SK-N-DZ (cell line): ENCODE data around the gene PEAK1.
A peak's percentile ranks its signal among the peaks of the same experiment; 100 is the strongest.
"Not testable (repeated sequence)": the region's sequence is repeated elsewhere in the genome, so short reads cannot be mapped to it uniquely, and the experiment has no call there.

ENCODE experiments used
- DNase-seq: peaks from one replicate; pipeline ENCODE4 v3.0.0-alpha.2; 2015; ENCODE audit warnings: low spot score

The PEAK1 gene

GRCh38 chr15:77239882-77240608, 179.9 kb downstream of the PEAK1 start:
- DNase-seq, result no peak

- no peak for DNase-seq
These were observed 184.3 kb downstream of the PEAK1 start for GRCh38 chr15:77235566-77235965.

GRCh38 chr15:77228828-77229227, 191.1 kb downstream of the PEAK1 start:
- DNase-seq, result no peak

GRCh38 chr15:77226652-77227051, 193.3 kb downstream of the PEAK1 start:
- no peak for DNase-seq

- DNase-seq, result no peak
These were observed 194.3 kb downstream of the PEAK1 start for GRCh38 chr15:77225646-77226045.

GRCh38 chr15:77225088-77225487, 194.8 kb downstream of the PEAK1 start:
- DNase-seq, result no peak

- no peak for DNase-seq
These were observed 195.6 kb downstream of the PEAK1 start for GRCh38 chr15:77224352-77224751.

GRCh38 chr15:77221708-77222107, 198.2 kb downstream of the PEAK1 start:
- DNase-seq, result no peak

- DNase-seq, result no peak
These were observed 198.7 kb downstream of the PEAK1 start for GRCh38 chr15:77221174-77221573.

- no peak for DNase-seq
These were observed 200.1 kb downstream of the PEAK1 start for GRCh38 chr15:77219841-77220240.

- peak; percentile 9 for DNase-seq
These were observed 210.7 kb downstream of the PEAK1 start for GRCh38 chr15:77209221-77209620.

- no peak for DNase-seq
These were observed 211.7 kb downstream of the PEAK1 start for GRCh38 chr15:77208241-77208640.

- DNase-seq, result no peak
These were observed 218.2 kb downstream of the PEAK1 start for GRCh38 chr15:77201665-77202064.

- DNase-seq, result no peak
These were observed 223.5 kb downstream of the PEAK1 start for GRCh38 chr15:77196381-77196780.

- no peak for DNase-seq
These were observed 224.3 kb downstream of the PEAK1 start for GRCh38 chr15:77195586-77195985.

GRCh38 chr15:77192451-77192850, 227.5 kb downstream of the PEAK1 start:
- no peak for DNase-seq

- DNase-seq, result no peak
These were observed 228.6 kb downstream of the PEAK1 start for GRCh38 chr15:77191230-77191834.

GRCh38 chr15:77187751-77188464, 232.0 kb downstream of the PEAK1 start:
- DNase-seq, result no peak

- peak; percentile 40 for DNase-seq
These were observed 233.3 kb downstream of the PEAK1 start for GRCh38 chr15:77186594-77187011.

- DNase-seq, result no peak
These were observed 234.6 kb downstream of the PEAK1 start for GRCh38 chr15:77185242-77185785.

- DNase-seq, result not testable (repeated sequence)
These were observed 235.6 kb downstream of the PEAK1 start for GRCh38 chr15:77184352-77184751.

- no peak for DNase-seq
These were observed 236.8 kb downstream of the PEAK1 start for GRCh38 chr15:77183066-77183465.
